HepG2 (cell line): Measurements from ENCODE around the gene NTM. TPM values are rescaled to one million over a fixed set of nuclear protein-coding genes. Genes with fewer than 3 reads are reported as not detected.

Experiments
- ATAC-seq: fragments of 200-7000 bp; cut with Tn5 transposase; 3 replicates; pipeline ENCODE4 v1.9.1; 2020; ENCODE audit warnings: mild to moderate bottlenecking, moderate library complexity
- BruUV-seq: library from RNA; stranded (reverse); fragments of 400-500 nt; replicated peaks from 2 replicates; lab custom pipeline; 2021; lab: Mats Ljungman, UMichigan
- CTCF ChIA-PET: fragments of 300-600 bp; formaldehyde crosslinking; extraction: SDS; loops from one replicate; lab custom pipeline; 2021; ENCODE audit warnings: low total read pairs, inconsistent platforms, low intra/inter-chr PET ratio; lab: Yijun Ruan, JAX
- POLR2A ChIA-PET: fragments of 350-600 bp; sonication (Branson Sonifier 250); formaldehyde crosslinking; loops from one replicate; lab custom pipeline; 2020; ENCODE audit warnings: antibody characterized with exemption, inconsistent platforms; lab: Yijun Ruan, JAX
- DNase-seq: peaks from one replicate; pipeline ENCODE4 v3.0.0-alpha.2; 2015; ENCODE audit warnings: low spot score
- FAIRE-seq: peaks from 3 replicates; lab custom pipeline; 2011; peaks lifted over from hg19 to GRCh38; lab: Jason Lieb, UNC
- H2AFZ ChIP-seq: one replicate; pipeline ENCODE4 v1.6.1; 2011; ENCODE audit warnings: low read length, inconsistent platforms
- H3K27ac ChIP-seq: fragments of 300-600 bp; 3 replicates; pipeline ENCODE4 v1.8.0; 2011; ENCODE audit warnings: mixed run types, mild to moderate bottlenecking, mixed read lengths, low read length, inconsistent platforms; ENCODE audit not compliant: insufficient read depth; ENCODE audit errors: extremely low read length
- H3K27me3 ChIP-seq, 2 experiments: fragments of 200-600 bp in 1 of 2; 2 replicates in 1 of 2; 3 replicates in 1 of 2; pipeline versions ENCODE4 v1.6.0 to v1.8.0; 2011; ENCODE audit warnings: low read length in 2 of 2, mild to moderate bottlenecking in 2 of 2, moderate library complexity in 2 of 2, inconsistent platforms in 1 of 2; ENCODE audit not compliant: insufficient read depth in 2 of 2, control insufficient read depth in 1 of 2
- H3K36me3 ChIP-seq, 2 experiments: fragments of 200-600 bp in 1 of 2; replicated peaks in 1 of 2; 2 replicates in 1 of 2; 3 replicates in 1 of 2; pipeline versions ENCODE4 v1.5.1 to v1.8.0; 2011; ENCODE audit warnings: low read length in 2 of 2, inconsistent platforms in 1 of 2; ENCODE audit not compliant: insufficient read depth in 2 of 2, control insufficient read depth in 1 of 2
- H3K4me1 ChIP-seq: 2 replicates; pipeline ENCODE4 v1.5.1; 2012; ENCODE audit warnings: low read length, inconsistent platforms; ENCODE audit not compliant: insufficient read depth
- H3K4me2 ChIP-seq: 2 replicates; pipeline ENCODE4 v1.6.0; 2011; ENCODE audit warnings: low read depth, low read length, inconsistent platforms
- H3K4me3 ChIP-seq, 3 experiments: fragments of 200-600 bp in 1 of 3; sonication (generic), shearing (Covaris generic) in 1 of 3; replicated peaks in 1 of 3; 2 replicates each; pipeline ENCODE4 v1.5.1; 2011 to 2016; ENCODE audit warnings: low read length in 3 of 3, inconsistent platforms in 2 of 3, low read depth in 2 of 3, mild to moderate bottlenecking in 2 of 3, control low read depth in 1 of 3, mixed read lengths in 1 of 3; ENCODE audit not compliant: insufficient read depth in 1 of 3
- H3K79me2 ChIP-seq: one replicate; pipeline ENCODE4 v1.6.1; 2011; ENCODE audit warnings: low read length, inconsistent platforms; ENCODE audit not compliant: insufficient read depth
- H3K9ac ChIP-seq: 2 replicates; pipeline ENCODE4 v1.6.0; 2011; ENCODE audit warnings: mild to moderate bottlenecking, low read depth, low read length, inconsistent platforms; ENCODE audit not compliant: insufficient read depth
- H3K9me3 ChIP-seq: 2 replicates; pipeline ENCODE4 v1.5.1; 2012; ENCODE audit warnings: mild to moderate bottlenecking, low read length
- H4K20me1 ChIP-seq: 2 replicates; pipeline ENCODE4 v1.6.0; 2011; ENCODE audit warnings: inconsistent platforms, mild to moderate bottlenecking, low read length, moderate library complexity; ENCODE audit not compliant: insufficient read depth
- DMAP1 ChIP-seq: IDR thresholded peaks from 2 replicates; pipeline ENCODE4 v1.6.1; 2016
- GATAD1 ChIP-seq: IDR thresholded peaks from 2 replicates; pipeline ENCODE4 v1.6.1; 2016; ENCODE audit warnings: missing genetic modification reagents, missing compliant biosample characterization
- HMGXB4 ChIP-seq, 2 experiments: sonication (generic) in 1 of 2; formaldehyde crosslinking in 1 of 2; IDR thresholded peaks; 2 replicates each; pipeline versions ENCODE4 v1.4.0 to v1.6.1; 2018 to 2020; ENCODE audit warnings: missing genetic modification reagents in 2 of 2, borderline replicate concordance in 1 of 2, low read depth in 1 of 2, mild to moderate bottlenecking in 1 of 2, missing biosample characterization in 1 of 2
- NCOA1 ChIP-seq: sonication (generic); formaldehyde crosslinking; IDR thresholded peaks from 2 replicates; pipeline ENCODE4 v1.9.0; 2021; ENCODE audit warnings: missing genetic modification reagents
- PAXIP1 ChIP-seq: sonication (generic); formaldehyde crosslinking; conservative IDR thresholded peaks from 2 replicates; pipeline ENCODE4 v1.4.0; 2020; ENCODE audit warnings: mild to moderate bottlenecking, missing genetic modification reagents, moderate library complexity
- ZKSCAN8 ChIP-seq: IDR thresholded peaks from 2 replicates; pipeline ENCODE4 v1.6.1; 2016; ENCODE audit warnings: borderline replicate concordance, missing genetic modification reagents, missing compliant biosample characterization
- ZNF138 ChIP-seq: sonication (generic); formaldehyde crosslinking; IDR thresholded peaks from 2 replicates; pipeline ENCODE4 v1.5.0; 2020; ENCODE audit warnings: mild to moderate bottlenecking, low read depth, missing genetic modification reagents
- ZNF274 ChIP-seq: sonication (generic); formaldehyde crosslinking; IDR thresholded peaks from 2 replicates; pipeline ENCODE4 v1.5.1; 2020; ENCODE audit warnings: mild to moderate bottlenecking, missing genetic modification reagents
- ZNF563 ChIP-seq: sonication (generic); formaldehyde crosslinking; IDR thresholded peaks from 2 replicates; pipeline ENCODE4 v1.8.0; 2022; ENCODE audit warnings: mild to moderate bottlenecking, moderate library complexity, missing genetic modification reagents
- ZNF644 ChIP-seq: IDR thresholded peaks from 2 replicates; pipeline ENCODE4 v1.6.1; 2016; ENCODE audit warnings: low read depth
- ZNF687 ChIP-seq: sonication (generic); formaldehyde crosslinking; IDR thresholded peaks from 2 replicates; pipeline ENCODE4 v1.5.1; 2020; ENCODE audit warnings: mild to moderate bottlenecking, missing genetic modification reagents, moderate library complexity
- ZNF709 ChIP-seq: sonication (generic); formaldehyde crosslinking; IDR thresholded peaks from 2 replicates; pipeline ENCODE4 v1.5.0; 2020; ENCODE audit warnings: mild to moderate bottlenecking, missing genetic modification reagents
- ZNF740 ChIP-seq: sonication (generic); formaldehyde crosslinking; IDR thresholded peaks from 2 replicates; pipeline ENCODE4 v1.4.0; 2020; ENCODE audit warnings: missing genetic modification reagents
- ZNF777 ChIP-seq: sonication (generic); formaldehyde crosslinking; IDR thresholded peaks from 2 replicates; pipeline ENCODE4 v1.4.0; 2020; ENCODE audit warnings: missing genetic modification reagents
- ZNF784 ChIP-seq: sonication (generic); formaldehyde crosslinking; IDR thresholded peaks from 2 replicates; pipeline ENCODE4 v1.5.1; 2020; ENCODE audit warnings: missing genetic modification reagents, mild to moderate bottlenecking, borderline replicate concordance
- WGBS: methylation state at CpG from one replicate; pipeline ENCODE4 v1.1.6; 2017; ENCODE audit warnings: low lambda C conversion rate; 5-methylcytosine and 5-hydroxymethylcytosine counted together
- in situ Hi-C: cut with HindIII; loops from 2 replicates; pipeline ENCODE4 v1.10.0; 2017; ENCODE audit warnings: low pct_unique_long_range_greater_than_20kb; ENCODE audit not compliant: extremely low pct_ligation_motif_present
- intact Hi-C: fragments of 100-400 bp; cut with micrococcal nuclease; formaldehyde crosslinking; loops from one replicate; pipeline ENCODE4 v1.10.0; 2022; ENCODE audit not compliant: unreplicated experiment
- polyA plus RNA-seq, 8 experiments: library from polyadenylated mRNA; depleted of rRNA in 3 of 8; stranded (reverse) in 7 of 8; unstranded in 1 of 8; fragments of >200 nt; fragmentation: Illumina TruSeq in 4 of 8; extraction: Trizol in 4 of 8; gene quantifications; 2 replicates each; pipeline versions ENCODE4 v1.2.1 to v1.2.3, GENCODE V29; 2011 to 2016; ENCODE audit warnings: low read depth in 4 of 8, missing spikeins in 1 of 8, mixed read lengths in 1 of 8; ENCODE audit not compliant: insufficient read depth in 1 of 8
- total RNA-seq, 5 experiments: library from RNA; depleted of rRNA; stranded (reverse); fragments of >200 nt; fragmentation: Illumina TruSeq; extraction: Trizol; gene quantifications; 2 replicates each; pipeline ENCODE4 v1.2.3, GENCODE V29; 2016; ENCODE audit warnings: low read depth in 1 of 5

NTM gene
- total and polyA plus RNA-seq, 2 of the 13 experiments (the other 11 are each of a cell fraction or from before 2014, with no cell fraction given): not detected

- H3K36me3 ChIP-seq: no peaks in the 10 kb centered on the region
- H3K27me3 ChIP-seq: no peaks in the 10 kb centered on the region
- POLR2A ChIA-PET: no interaction called here
- H3K79me2 ChIP-seq: no peaks in the 10 kb centered on the region
- no peak overlapping the region for H3K27ac ChIP-seq
- 0% methylated on average over 5 of the region's 7 CpGs for WGBS
- no TSS peak for BruUV-seq
- intact Hi-C loops: no loop called here
- in situ Hi-C loops: no loop called here
- no peak for DNase-seq
- H4K20me1 ChIP-seq: no peaks in the 10 kb centered on the region
- H3K4me2 ChIP-seq: no peak overlapping the region
- FAIRE-seq: no peak
- CTCF ChIA-PET: no interaction called here
- H2AFZ ChIP-seq: no peak overlapping the region
- H3K4me1 ChIP-seq: no peaks in the 10 kb centered on the region
- ATAC-seq: no peak
- no peaks in the 10 kb centered on the region for H3K9me3 ChIP-seq
- no peak overlapping the region for H3K9ac ChIP-seq
- no peak overlapping the region for H3K4me3 ChIP-seq
- TF ChIP-seq ZNF138: no peak
- no peak for TF ChIP-seq DMAP1
- TF ChIP-seq ZNF274 (CRISPR knock-in tag): no peak
- TF ChIP-seq PAXIP1 (CRISPR knock-in tag): no peak
- TF ChIP-seq ZNF563 (CRISPR knock-in tag): no peak
- TF ChIP-seq HMGXB4 (CRISPR knock-in tag; IDR thresholded peaks at IDR 0.05; ENCODE audit: borderline replicate concordance in 1 of 2, low read depth in 1 of 2): no peak
- TF ChIP-seq ZNF709 (CRISPR knock-in tag): no peak
- TF ChIP-seq ZNF777 (CRISPR knock-in tag): no peak
- TF ChIP-seq ZNF687 (CRISPR knock-in tag): no peak
- no peak for TF ChIP-seq ZNF784 (CRISPR knock-in tag)
- no peak for TF ChIP-seq GATAD1
- no peak for TF ChIP-seq ZNF740 (CRISPR knock-in tag)
- no peak for TF ChIP-seq NCOA1 (CRISPR knock-in tag)
- no peak for TF ChIP-seq ZKSCAN8 (CRISPR knock-in tag)
- no peak for TF ChIP-seq ZNF644 (CRISPR knock-in tag)
Measured at GRCh38 chr11:131758726-131759125, 388.3 kb downstream of the NTM start.
